ENCODE results near the gene OR6S1.

- TF ChIP-seq ZNF384 (IDR thresholded peaks at IDR 0.05) (no peak), FOXM1 (IDR thresholded peaks at IDR 0.05; ENCODE audit: borderline replicate concordance) (no peak), BHLHE40 (IDR thresholded peaks at IDR 0.05; ENCODE audit: borderline replicate concordance) (no peak), TARDBP (IDR thresholded peaks at IDR 0.05) (no peak), SP1 (IDR thresholded peaks at IDR 0.05) (no peak), ARNT (IDR thresholded peaks at IDR 0.05) (no peak), SUZ12 (IDR thresholded peaks at IDR 0.05) (no peak), L3MBTL2 (conservative IDR thresholded peaks at IDR 0.05) (no peak), ELF4 (IDR thresholded peaks at IDR 0.05) (no peak), HDGF (IDR thresholded peaks at IDR 0.05; ENCODE audit: borderline replicate concordance) (no peak), NFRKB (IDR thresholded peaks at IDR 0.05) (no peak), FOXA1 (IDR thresholded peaks at IDR 0.05) (no peak), CTBP1 (IDR thresholded peaks at IDR 0.05; ENCODE audit: borderline replicate concordance) (0 out of 2 replicates have a peak, but pooled peaks have one; percentile 53)
- TF ChIP-seq, protein P1, sequence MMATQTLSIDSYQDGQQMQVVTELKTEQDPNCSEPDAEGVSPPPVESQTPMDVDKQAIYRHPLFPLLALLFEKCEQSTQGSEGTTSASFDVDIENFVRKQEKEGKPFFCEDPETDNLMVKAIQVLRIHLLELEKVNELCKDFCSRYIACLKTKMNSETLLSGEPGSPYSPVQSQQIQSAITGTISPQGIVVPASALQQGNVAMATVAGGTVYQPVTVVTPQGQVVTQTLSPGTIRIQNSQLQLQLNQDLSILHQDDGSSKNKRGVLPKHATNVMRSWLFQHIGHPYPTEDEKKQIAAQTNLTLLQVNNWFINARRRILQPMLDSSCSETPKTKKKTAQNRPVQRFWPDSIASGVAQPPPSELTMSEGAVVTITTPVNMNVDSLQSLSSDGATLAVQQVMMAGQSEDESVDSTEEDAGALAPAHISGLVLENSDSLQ (IDR thresholded peaks at IDR 0.05) = peak; percentile 87
These were observed 28.1 kb downstream of the OR6S1 start for GRCh38 chr14:20613094-20614037.

Data from HEK293T (cell line).